ENCODE measurements around the gene PEA15. TPM values are rescaled to one million over a fixed set of nuclear protein-coding genes. Genes with fewer than 3 reads are reported as not detected.

PEA15 gene
- total and polyA plus RNA-seq, 10 of the 15 experiments (the other 5 are each of a cell fraction or from before 2014, with no cell fraction given) = 15.1 to 269 (median 65.6) TPM

- Histone ChIP-seq H2AFZ (ENCODE audit: control insufficient read depth, low read depth, low read length) (no peak overlapping the region), H4K20me1 (ENCODE audit: control insufficient read depth, insufficient read depth) (no peaks in the 10 kb centered on the region), H3K79me2 (ENCODE audit: control insufficient read depth, insufficient read depth, low read length) (peaks cover 35% of the 10 kb centered on the region), H3K36me3 (ENCODE audit: control insufficient read depth in 2 of 2, insufficient read depth in 2 of 2, low read length in 1 of 2) (peaks cover 14% of the 10 kb centered on the region in 2 experiments; a peak in 3 of 4 replicates), H3K9me3 (replicated peaks; ENCODE audit: control insufficient read depth, insufficient read depth, low read length) (no peaks in the 10 kb centered on the region), H3K27me3 (replicated peaks in 1 of 2; ENCODE audit: control insufficient read depth in 2 of 2, insufficient read depth in 2 of 2, low read length in 1 of 2) (no peaks in the 10 kb centered on the region), H3K9ac (ENCODE audit: control insufficient read depth, insufficient read depth, low read length) (no peak overlapping the region; the same call in 1 of the 2 replicates), H3K27ac (ENCODE audit: control insufficient read depth, insufficient read depth) (no peak overlapping the region), H3K4me1 (ENCODE audit: control insufficient read depth, insufficient read depth, low read length) (peaks cover 26% of the 10 kb centered on the region), H3K4me2 (ENCODE audit: control insufficient read depth, insufficient read depth) (peak overlapping the region; percentile 82), H3K4me3 (no peak overlapping the region)
- intact Hi-C loops (cut with micrococcal nuclease; ENCODE audit: unreplicated experiment) = no loop called here
- no TSS peak for BruUV-seq (replicated peaks)
- no peak for TF ChIP-seq EZH2 (IDR thresholded peaks at IDR 0.05; ENCODE audit: borderline replicate concordance, control insufficient read depth, low read depth, low read length)
- TF ChIP-seq CEBPZ (IDR thresholded peaks at IDR 0.05; ENCODE audit: low read depth, low read length) = no peak
- no peak for TF ChIP-seq SIX5 (IDR thresholded peaks at IDR 0.05; ENCODE audit: low read depth, low read length, severe bottlenecking)
- TF ChIP-seq POLR2AphosphoS5 (IDR thresholded peaks at IDR 0.05; ENCODE audit: low read length) = peak; percentile 25; the same call in 1 of the 2 replicates
- no peak for TF ChIP-seq NRF1 (conservative IDR thresholded peaks at IDR 0.05; ENCODE audit: low read depth, low read length)
- no peak for TF ChIP-seq PAX8 (IDR thresholded peaks at IDR 0.05)
- no peak for FAIRE-seq
- DNase-seq (ENCODE audit: low read depth, low spot score) = no peak
- ATAC-seq = no peak
- ChIA-PET POLR2A (interaction anchor here (0.8 to 1.8 kb wide), 5 partner anchors 41 to 130 kb away, joined by 3 to 5 read pairs (median 3); no protein-coding TSS in a partner anchor), SMC1A (ENCODE audit: uncharacterized antibody, unreplicated experiment) (interaction anchor here (0.8 to 11.5 kb wide), 9 partner anchors 10 to 83 kb away, joined by 3 to 95 read pairs (median 7); no protein-coding TSS in a partner anchor), CTCF (interaction anchor here (0.7 to 7.7 kb wide), 11 partner anchors 10 to 167 kb away, joined by 3 to 46 read pairs (median 4); partner anchors contain the start of gene DCAF8), RAD21 (ENCODE audit: unreplicated experiment) (interaction anchor here (1.2 to 3.2 kb wide), 4 partner anchors 8 to 84 kb away, joined by 3 to 16 read pairs (median 7); no protein-coding TSS in a partner anchor)
- 75% methylated on average over 9 of the region's 9 CpGs for WGBS (ENCODE audit: insufficient coverage, insufficient replicate concordance, low lambda C conversion rate, missing lambda C conversion rate)
- in situ Hi-C loops (cut with MboI) = no loop called here
These were observed 2.8 kb downstream of the PEA15 start for GRCh38 chr1:160207771-160208556.

All from GM12878 (cell line).